H1 (cell line): ENCODE measurements around the gene DDX18. TPM values are rescaled to one million over a fixed set of nuclear protein-coding genes. Genes with fewer than 3 reads are reported as not detected.

ENCODE experiments used
- CTCF ChIA-PET: fragments of 300-600 bp; sonication (Branson Sonifier 250); formaldehyde crosslinking; loops from one replicate; lab custom pipeline; 2021; ENCODE audit not compliant: partially characterized antibody; lab: Charles Lee
- POLR2A ChIA-PET: fragments of 300-600 bp; sonication (Branson Sonifier 250); formaldehyde crosslinking; loops from one replicate; lab custom pipeline; 2021; ENCODE audit warnings: inconsistent platforms; ENCODE audit not compliant: partially characterized antibody; lab: Charles Lee
- DNase-seq, 2 experiments: peaks; one replicate each; pipeline versions ENCODE4 v3.0.0 to v3.0.0-alpha.2; 2010 to 2022; ENCODE audit warnings: low spot score in 2 of 2, low read depth in 1 of 2, mixed read lengths in 1 of 2
- FAIRE-seq: peaks from 2 replicates; lab custom pipeline; 2011; peaks lifted over from hg19 to GRCh38; lab: Jason Lieb, UNC
- H2AFZ ChIP-seq: 2 replicates; pipeline ENCODE4 v1.8.1; 2012; ENCODE audit warnings: low read length, inconsistent platforms
- H2AK5ac ChIP-seq: 2 replicates; pipeline ENCODE4 v1.6.1; 2013; ENCODE audit warnings: low read depth, low read length
- H2BK120ac ChIP-seq: replicated peaks from 2 replicates; pipeline ENCODE3; 2013; ENCODE audit warnings: low read depth, low read length, inconsistent platforms
- H2BK12ac ChIP-seq: 2 replicates; pipeline ENCODE4 v1.6.1; 2013; ENCODE audit warnings: low read depth, low read length
- H2BK15ac ChIP-seq: 2 replicates; pipeline ENCODE4 v1.6.1; 2013; ENCODE audit warnings: low read length
- H2BK20ac ChIP-seq: 2 replicates; pipeline ENCODE4 v1.6.1; 2013; ENCODE audit warnings: low read length
- H2BK5ac ChIP-seq: 2 replicates; pipeline ENCODE4 v1.6.1; 2013; ENCODE audit warnings: low read depth, low read length
- H3K14ac ChIP-seq: 2 replicates; pipeline ENCODE4 v1.6.1; 2013; ENCODE audit warnings: inconsistent platforms; ENCODE audit not compliant: insufficient read length
- H3K18ac ChIP-seq: 2 replicates; pipeline ENCODE4 v1.6.1; 2013; ENCODE audit warnings: low read length; ENCODE audit errors: extremely low read depth
- H3K23ac ChIP-seq: 2 replicates; pipeline ENCODE4 v1.6.1; 2013; ENCODE audit warnings: inconsistent platforms; ENCODE audit not compliant: insufficient read length
- H3K23me2 ChIP-seq: 2 replicates; pipeline ENCODE4 v1.6.1; 2013; ENCODE audit warnings: low read depth, low read length
- H3K27ac ChIP-seq: 2 replicates; pipeline ENCODE4 v1.6.1; 2011; ENCODE audit warnings: low read depth, low read length, inconsistent platforms
- H3K27me3 ChIP-seq, 4 experiments: replicated peaks in 1 of 4; 1 replicate in 1 of 4; 2 replicates in 3 of 4; pipeline versions ENCODE4 v1.6.1 to v1.8.1; 2011 to 2013; ENCODE audit warnings: low read length in 3 of 4, mild to moderate bottlenecking in 3 of 4, inconsistent platforms in 2 of 4, mixed read lengths in 2 of 4, moderate library complexity in 1 of 4; ENCODE audit not compliant: control insufficient read depth in 3 of 4, insufficient read depth in 3 of 4; ENCODE audit errors: extremely low read depth in 1 of 4
- H3K36me3 ChIP-seq, 4 experiments: 2 replicates each; pipeline versions ENCODE4 v1.6.1 to v1.8.1; 2011 to 2013; ENCODE audit warnings: mild to moderate bottlenecking in 4 of 4, low read length in 3 of 4, moderate library complexity in 2 of 4, control low read depth in 1 of 4, inconsistent platforms in 1 of 4; ENCODE audit not compliant: insufficient read depth in 4 of 4, control insufficient read depth in 2 of 4
- H3K4ac ChIP-seq: replicated peaks from 2 replicates; pipeline ENCODE3; 2013; ENCODE audit warnings: low read length, low read depth, mixed read lengths, inconsistent platforms; ENCODE audit not compliant: insufficient read length
- H3K4me1 ChIP-seq, 4 experiments: replicated peaks in 1 of 4; 1 replicate in 1 of 4; 2 replicates in 3 of 4; pipeline versions ENCODE4 v1.6.1 to v1.8.1; 2011 to 2013; ENCODE audit warnings: low read length in 3 of 4, inconsistent platforms in 2 of 4, mixed read lengths in 1 of 4; ENCODE audit not compliant: insufficient read depth in 4 of 4, control insufficient read depth in 3 of 4
- H3K4me2 ChIP-seq, 2 experiments: 2 replicates each; pipeline versions ENCODE4 v1.6.1 to v1.8.1; 2011 to 2013; ENCODE audit warnings: low read depth in 2 of 2, low read length in 2 of 2, control low read depth in 1 of 2, inconsistent platforms in 1 of 2, mild to moderate bottlenecking in 1 of 2; ENCODE audit not compliant: insufficient read depth in 1 of 2
- H3K4me3 ChIP-seq, 4 experiments: fragments of 200-600, 300-600 bp in 1 of 4; sonication (generic), shearing (Covaris generic), sonication (Bioruptor Twin) in 1 of 4; 2 replicates each; pipeline versions ENCODE4 v1.5.1 to v1.8.1; 2011 to 2016; ENCODE audit warnings: low read length in 4 of 4, low read depth in 3 of 4, control low read depth in 2 of 4, inconsistent platforms in 2 of 4, mild to moderate bottlenecking in 2 of 4, mixed read lengths in 1 of 4, moderate library complexity in 1 of 4; ENCODE audit not compliant: insufficient read depth in 2 of 4; ENCODE audit errors: extremely low read depth in 1 of 4
- H3K56ac ChIP-seq: replicated peaks from 2 replicates; pipeline ENCODE3; 2013; ENCODE audit warnings: low read depth, mild to moderate bottlenecking, mixed read lengths, low read length, inconsistent platforms; ENCODE audit not compliant: insufficient read length
- H3K79me1 ChIP-seq: 2 replicates; pipeline ENCODE4 v1.6.1; 2013; ENCODE audit warnings: low read depth, low read length, control low read depth
- H3K79me2 ChIP-seq, 2 experiments: 2 replicates each; pipeline versions ENCODE4 v1.6.1 to v1.8.1; 2012 to 2013; ENCODE audit warnings: low read length in 2 of 2, mild to moderate bottlenecking in 2 of 2, inconsistent platforms in 1 of 2; ENCODE audit not compliant: insufficient read depth in 2 of 2, control insufficient read depth in 1 of 2
- H3K9ac ChIP-seq, 4 experiments: replicated peaks in 1 of 4; 1 replicate in 1 of 4; 2 replicates in 3 of 4; pipeline versions ENCODE4 v1.6.1 to v1.8.1; 2011 to 2013; ENCODE audit warnings: low read depth in 3 of 4, low read length in 3 of 4, control low read depth in 2 of 4, mild to moderate bottlenecking in 2 of 4, moderate library complexity in 2 of 4, inconsistent platforms in 1 of 4; ENCODE audit errors: extremely low read depth in 1 of 4
- H3K9me3 ChIP-seq, 2 experiments: 2 replicates each; pipeline versions ENCODE4 v1.6.1 to v1.8.1; 2012 to 2013; ENCODE audit warnings: mild to moderate bottlenecking in 2 of 2, moderate library complexity in 2 of 2, control low read depth in 1 of 2, inconsistent platforms in 1 of 2, low read depth in 1 of 2, low read length in 1 of 2, mixed read lengths in 1 of 2; ENCODE audit not compliant: insufficient read depth in 2 of 2
- H4K20me1 ChIP-seq, 2 experiments: replicated peaks in 1 of 2; 2 replicates each; pipeline versions ENCODE3 to v1.8.1; 2011 to 2013; ENCODE audit warnings: inconsistent platforms in 2 of 2, low read length in 2 of 2, mild to moderate bottlenecking in 1 of 2; ENCODE audit not compliant: insufficient read depth in 2 of 2, control insufficient read depth in 1 of 2
- H4K5ac ChIP-seq: 2 replicates; pipeline ENCODE4 v1.6.1; 2013; ENCODE audit warnings: low read length, low read depth, mixed read lengths, inconsistent platforms; ENCODE audit not compliant: insufficient read length
- H4K8ac ChIP-seq: 2 replicates; pipeline ENCODE4 v1.8.0; 2013; ENCODE audit warnings: mild to moderate bottlenecking, moderate library complexity, low read length, inconsistent platforms; ENCODE audit not compliant: insufficient read depth; ENCODE audit errors: extremely low read depth
- H4K91ac ChIP-seq: replicated peaks from 2 replicates; pipeline ENCODE3; 2013; ENCODE audit warnings: low read length, mixed read lengths, inconsistent platforms; ENCODE audit not compliant: insufficient read length
- BRCA1 ChIP-seq: IDR thresholded peaks from 2 replicates; pipeline ENCODE4 v1.6.1; 2012; ENCODE audit warnings: low read depth, low read length, improper control_type of control experiment
- CHD1 ChIP-seq: IDR thresholded peaks from 2 replicates; pipeline ENCODE4 v1.6.1; 2012; ENCODE audit warnings: low read depth, low read length, improper control_type of control experiment
- CHD2 ChIP-seq: IDR thresholded peaks from 2 replicates; pipeline ENCODE4 v1.6.1; 2012; ENCODE audit warnings: low read length, improper control_type of control experiment
- KDM5A ChIP-seq: fragments of 200-600 bp; IDR thresholded peaks from 2 replicates; pipeline ENCODE4 v1.7.1; 2012; ENCODE audit warnings: mild to moderate bottlenecking, low read length, inconsistent platforms, mixed read lengths
- NANOG ChIP-seq: IDR thresholded peaks from 2 replicates; pipeline ENCODE4 v1.6.1; 2011; ENCODE audit warnings: low read length, low read depth, mild to moderate bottlenecking, inconsistent platforms; ENCODE audit not compliant: insufficient read depth, poor library complexity, severe bottlenecking
- RAD21 ChIP-seq, 2 experiments: IDR thresholded peaks in 1 of 2; conservative IDR thresholded peaks in 1 of 2; 2 replicates each; pipeline ENCODE4 v1.6.1; 2011; ENCODE audit warnings: low read depth in 2 of 2, low read length in 2 of 2, improper control_type of control experiment in 1 of 2, inconsistent platforms in 1 of 2, mild to moderate bottlenecking in 1 of 2, moderate library complexity in 1 of 2
- RBBP5 ChIP-seq: IDR thresholded peaks from 2 replicates; pipeline ENCODE4 v1.7.1; 2012; ENCODE audit warnings: low read depth, mild to moderate bottlenecking, inconsistent platforms, low read length, moderate library complexity, borderline replicate concordance
- SIN3A ChIP-seq, 2 experiments: IDR thresholded peaks in 1 of 2; conservative IDR thresholded peaks in 1 of 2; 2 replicates each; pipeline ENCODE4 v1.6.1; 2011 to 2012; ENCODE audit warnings: low read length in 2 of 2, improper control_type of control experiment in 1 of 2, low read depth in 1 of 2, mild to moderate bottlenecking in 1 of 2
- SIRT6 ChIP-seq: IDR thresholded peaks from one replicate; pipeline ENCODE4 v1.7.1; 2012; ENCODE audit warnings: low read length, inconsistent platforms
- WGBS, 2 experiments: shearing (Covaris generic) in 1 of 2; methylation state at CpG; one replicate each; pipeline versions ENCODE4 v1.1.6 to v1.1.7; 2013 to 2015; ENCODE audit warnings: low lambda C conversion rate in 2 of 2, mixed read lengths in 2 of 2, inconsistent platforms in 1 of 2, low coverage in 1 of 2, missing lambda C conversion rate in 1 of 2; ENCODE audit not compliant: insufficient replicate concordance in 2 of 2, insufficient coverage in 1 of 2, insufficient read length in 1 of 2; ENCODE audit errors: extremely low coverage in 1 of 2, missing lambda C conversion rate in 1 of 2; 5-methylcytosine and 5-hydroxymethylcytosine counted together
- polyA plus RNA-seq, 7 experiments: library from polyadenylated mRNA; depleted of rRNA in 3 of 7; stranded (reverse) in 5 of 7; unstranded in 2 of 7; fragments of >200 nt in 5 of 7; fragments of 200-250 nt in 2 of 7; gene quantifications; 1 replicate in 5 of 7; 2 replicates in 1 of 7; 4 replicates in 1 of 7; pipeline versions ENCODE4 v1.2.1 to v1.2.3, GENCODE V29; 2011 to 2013; ENCODE audit warnings: missing spikeins in 2 of 7, mixed read lengths in 2 of 7
- total RNA-seq: library from RNA; stranded (reverse); fragmentation: NEBNext Ultra II Directional; extraction: Animal tissue kit (Norgen Biotek cat#: 25700); gene quantifications from 2 replicates; pipeline ENCODE4 v1.2.1, GENCODE V29; 2021
- TF ChIP-seq, protein P1 (sequence below), 3 experiments: IDR thresholded peaks; 1 replicate in 2 of 3; 2 replicates in 1 of 3; pipeline versions ENCODE4 v1.5.1 to v1.6.1; 2011; ENCODE audit warnings: low read length in 3 of 3, mild to moderate bottlenecking in 3 of 3, inconsistent platforms in 2 of 3, low read depth in 1 of 3, moderate library complexity in 1 of 3; ENCODE audit not compliant: insufficient read depth in 1 of 3; ENCODE audit errors: control extremely low read depth in 1 of 3

DDX18 gene
- total and polyA plus RNA-seq, 2 of the 8 experiments (the other 6 are each of a cell fraction or from before 2014, with no cell fraction given): 31.3 to 119 TPM

DNA sequence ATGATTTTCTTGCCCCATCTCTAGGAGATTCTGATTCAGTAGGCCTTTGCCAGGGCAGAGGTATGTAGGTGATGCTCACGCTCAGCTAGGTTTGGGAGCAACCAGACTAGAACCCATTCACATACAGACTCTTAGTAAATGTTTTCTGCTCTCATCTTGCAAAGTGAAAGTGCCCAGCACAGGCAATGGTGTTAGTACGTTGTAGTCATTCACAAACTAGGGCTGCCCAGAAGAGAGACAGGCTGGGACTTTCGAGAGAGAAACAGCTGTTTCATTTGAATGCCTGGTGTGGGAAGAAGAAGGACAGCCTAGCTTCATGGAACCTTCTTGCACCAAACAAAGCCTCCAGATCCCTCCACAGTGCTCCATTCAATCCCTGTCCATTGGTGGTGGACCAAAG lies 19.4 kb downstream of the DDX18 start:
- Histone ChIP-seq H3K4me2 (no peak overlapping the region), H3K23ac (no peak overlapping the region), H3K9ac (no peak overlapping the region), H3K14ac (no peak overlapping the region), H3K56ac (no peak overlapping the region), H3K27me3 (peaks cover 0 to 4% (median 0%) of the 10 kb centered on the region in 4 experiments; a peak in 2 of 7 replicates), H2AK5ac (no peak overlapping the region), H2BK5ac (no peak overlapping the region), H4K91ac (no peak overlapping the region), H3K36me3 (peaks cover 5 to 30% (median 25%) of the 10 kb centered on the region in 4 experiments; a peak in 6 of 8 replicates), H2AFZ (no peak overlapping the region), H4K20me1 (peaks cover 4 to 11% of the 10 kb centered on the region in 2 experiments), H2BK12ac (no peak overlapping the region), H2BK20ac (no peak overlapping the region), H4K8ac (no peak overlapping the region), H3K23me2 (peaks cover 4% of the 10 kb centered on the region; the same call in 1 of the 2 replicates), H3K9me3 (no peaks in the 10 kb centered on the region), H2BK15ac (no peak overlapping the region), H4K5ac (no peak overlapping the region), H3K79me1 (no peaks in the 10 kb centered on the region; the same call in 1 of the 2 replicates), H3K27ac (no peak overlapping the region), H2BK120ac (no peak overlapping the region), H3K4me1 (peaks cover 0 to 2% (median under 1%) of the 10 kb centered on the region in 4 experiments; a peak in 3 of 7 replicates), H3K4me3 (no peak overlapping the region), H3K79me2 (no peaks in the 10 kb centered on the region), H3K18ac (no peak overlapping the region), H3K4ac (no peak overlapping the region)
- 80% methylated on average over 3 of the region's 3 CpGs; no CpG with 5 or more reads in 1 of the 2 experiments for WGBS, 2 experiments
- FAIRE-seq (no peak), DNase-seq (no peak)
- ChIA-PET POLR2A (interaction anchor here (0.9 to 1.8 kb wide), 6 partner anchors 10 to 25 kb away, joined by 3 to 5 read pairs (median 4); no protein-coding TSS in a partner anchor), CTCF (interaction anchor here (0.8 to 4.0 kb wide), 7 partner anchors 19 to 168 kb away, joined by 3 to 27 read pairs (median 4); partner anchors contain the start of gene DDX18)
- no peak for TF ChIP-seq CHD2
- no peak for TF ChIP-seq CHD1
- TF ChIP-seq RBBP5: no peak
- TF ChIP-seq SIRT6: no peak
- no peak for TF ChIP-seq RAD21 (IDR thresholded peaks at IDR 0.05 in 1 of 2, conservative IDR thresholded peaks at IDR 0.05 in 1 of 2; ENCODE audit: low read depth in 2 of 2, low read length in 2 of 2)
- no peak for TF ChIP-seq BRCA1
- TF ChIP-seq SIN3A (conservative IDR thresholded peaks at IDR 0.05 in 1 of 2, IDR thresholded peaks at IDR 0.05 in 1 of 2; ENCODE audit: low read depth in 1 of 2, low read length in 2 of 2): no peak
- no peak for TF ChIP-seq KDM5A
- TF ChIP-seq, protein P1, sequence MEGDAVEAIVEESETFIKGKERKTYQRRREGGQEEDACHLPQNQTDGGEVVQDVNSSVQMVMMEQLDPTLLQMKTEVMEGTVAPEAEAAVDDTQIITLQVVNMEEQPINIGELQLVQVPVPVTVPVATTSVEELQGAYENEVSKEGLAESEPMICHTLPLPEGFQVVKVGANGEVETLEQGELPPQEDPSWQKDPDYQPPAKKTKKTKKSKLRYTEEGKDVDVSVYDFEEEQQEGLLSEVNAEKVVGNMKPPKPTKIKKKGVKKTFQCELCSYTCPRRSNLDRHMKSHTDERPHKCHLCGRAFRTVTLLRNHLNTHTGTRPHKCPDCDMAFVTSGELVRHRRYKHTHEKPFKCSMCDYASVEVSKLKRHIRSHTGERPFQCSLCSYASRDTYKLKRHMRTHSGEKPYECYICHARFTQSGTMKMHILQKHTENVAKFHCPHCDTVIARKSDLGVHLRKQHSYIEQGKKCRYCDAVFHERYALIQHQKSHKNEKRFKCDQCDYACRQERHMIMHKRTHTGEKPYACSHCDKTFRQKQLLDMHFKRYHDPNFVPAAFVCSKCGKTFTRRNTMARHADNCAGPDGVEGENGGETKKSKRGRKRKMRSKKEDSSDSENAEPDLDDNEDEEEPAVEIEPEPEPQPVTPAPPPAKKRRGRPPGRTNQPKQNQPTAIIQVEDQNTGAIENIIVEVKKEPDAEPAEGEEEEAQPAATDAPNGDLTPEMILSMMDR (IDR thresholded peaks at IDR 0.05; ENCODE audit: control extremely low read depth in 1 of 3, insufficient read depth in 1 of 3, low read depth in 1 of 3, low read length in 3 of 3): no peak
- no peak for TF ChIP-seq NANOG
